NCI-H1930 (cell line): Measurements from ENCODE around the gene GP1BA.
A peak's percentile ranks its signal among the peaks of the same experiment; 100 is the strongest.
"Not testable (repeated sequence)": the region's sequence is repeated elsewhere in the genome, so short reads cannot be mapped to it uniquely, and the experiment has no call there.

Source experiments
- DNase-seq, 2 experiments: peaks; one replicate each; lab custom pipeline; 2025; lab: John Stamatoyannopoulos, UW

Gene GP1BA

DNA sequence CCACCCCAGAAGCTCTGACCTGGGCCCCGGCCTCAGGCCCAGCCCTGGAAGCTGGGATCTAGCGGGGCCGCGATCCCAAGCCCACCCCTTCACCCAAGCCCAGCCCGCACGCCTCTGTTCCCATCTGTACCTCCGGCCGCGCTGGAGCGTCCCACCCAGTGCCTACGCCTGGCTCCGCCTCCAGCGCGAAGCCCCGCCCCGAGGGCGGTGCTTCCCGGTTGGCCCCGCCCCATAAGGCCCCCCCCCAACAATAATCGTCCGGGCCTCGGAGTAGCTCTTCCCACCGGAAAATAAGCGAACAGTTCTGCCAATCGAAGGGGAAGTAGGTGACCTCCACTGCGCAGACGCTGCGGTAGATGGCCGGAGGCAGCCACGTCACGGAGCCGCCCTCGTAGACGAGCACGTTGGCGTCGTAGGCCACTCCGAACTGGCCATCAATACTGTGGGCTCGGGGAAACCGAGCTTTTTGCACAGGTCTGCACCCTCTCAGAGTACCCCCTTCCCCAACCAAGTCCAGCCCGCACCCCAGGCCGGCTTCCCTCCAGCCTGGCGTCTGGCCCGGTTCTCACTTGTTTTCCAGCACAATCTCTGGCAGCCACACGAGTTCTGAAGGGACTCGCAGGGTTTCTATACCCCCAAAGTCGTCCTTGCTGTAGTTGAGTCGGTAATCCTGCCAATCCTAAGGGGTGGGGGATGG lies 30.3 kb upstream of the GP1BA start:
- DNase-seq, result no peak

DNA sequence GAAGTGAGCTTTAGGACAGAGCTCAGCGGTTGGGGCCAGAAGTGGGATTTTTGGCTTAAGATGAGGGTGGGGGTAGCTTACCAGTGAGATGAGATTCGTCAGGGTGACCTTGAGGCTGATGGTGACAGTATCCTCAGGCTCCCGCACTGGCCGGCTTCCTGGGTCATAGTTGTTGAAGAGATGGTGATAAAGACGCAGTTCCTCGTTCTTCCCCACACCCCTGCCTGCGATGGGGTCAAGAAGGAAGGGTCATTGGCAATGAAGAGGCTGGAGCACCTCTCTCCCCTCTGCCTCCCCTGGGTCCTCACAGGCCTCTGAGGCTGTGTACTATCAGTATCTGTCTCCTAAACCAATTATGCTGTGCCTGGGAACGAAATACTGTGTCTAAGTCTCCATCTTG lies 29.5 kb upstream of the GP1BA start:
- DNase-seq, result no peak

DNA sequence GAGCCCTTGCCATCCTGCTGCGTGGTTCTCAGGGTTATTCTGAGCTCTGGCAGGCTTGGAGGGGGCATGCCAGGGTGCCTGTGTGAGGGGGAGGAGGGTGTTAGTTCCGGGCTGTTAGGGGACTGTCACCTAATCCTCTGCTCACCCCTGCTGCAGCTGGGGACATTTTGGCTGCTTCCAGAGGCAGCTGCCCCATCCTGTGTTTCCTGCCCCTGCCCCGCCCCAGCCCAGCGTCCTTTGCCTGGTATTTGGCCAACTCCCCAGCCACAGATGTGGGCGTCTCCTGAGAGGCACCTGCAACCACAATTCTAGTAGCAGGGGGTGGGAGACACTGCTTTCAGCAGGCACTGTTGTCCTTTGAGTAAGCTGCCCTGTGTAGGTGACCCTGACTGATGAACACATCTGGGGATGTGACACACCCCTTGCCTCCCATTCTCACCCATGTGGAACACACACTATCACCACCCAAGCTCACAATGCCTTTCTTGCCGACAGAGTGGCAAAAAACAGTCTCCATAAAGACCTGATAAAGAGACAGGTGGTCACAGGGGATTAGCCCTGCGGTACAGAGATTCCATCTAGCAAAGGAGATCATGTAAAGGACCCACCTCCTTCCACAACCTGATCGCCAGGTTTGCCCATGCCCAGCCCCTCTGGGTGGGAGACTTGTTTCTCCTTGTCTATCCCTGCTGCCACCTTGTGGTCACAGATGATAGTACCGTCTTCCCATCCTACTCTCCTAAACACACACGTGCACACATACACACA lies 28.8 kb upstream of the GP1BA start, which contains the start of gene CHRNE:
Gene CHRNE (minus strand): TSS at position 48 of the 768 bp plus-strand sequence. CDS start 35 bp downstream, at position 13.
- peak; percentile 67 to 74 for DNase-seq

DNA sequence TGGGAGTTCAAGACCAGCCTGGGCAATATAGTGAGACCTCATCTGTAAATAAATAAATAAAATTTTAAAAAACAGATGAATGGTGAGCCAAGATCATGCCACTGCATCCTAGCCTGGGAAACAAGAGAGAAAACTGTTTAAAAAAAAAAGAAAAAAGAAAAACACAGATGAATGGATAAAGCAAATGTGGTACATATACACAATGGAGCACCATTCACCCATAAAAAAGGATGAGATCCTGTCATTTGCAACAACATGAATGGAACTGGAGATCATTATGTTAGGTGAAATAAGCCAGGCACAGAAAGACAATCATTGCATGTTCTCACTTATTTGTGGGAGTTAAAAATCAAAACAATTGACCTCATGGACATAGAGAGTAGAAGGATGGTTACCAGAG lies 25.4 kb upstream of the GP1BA start:
- not testable (repeated sequence) for DNase-seq

DNA sequence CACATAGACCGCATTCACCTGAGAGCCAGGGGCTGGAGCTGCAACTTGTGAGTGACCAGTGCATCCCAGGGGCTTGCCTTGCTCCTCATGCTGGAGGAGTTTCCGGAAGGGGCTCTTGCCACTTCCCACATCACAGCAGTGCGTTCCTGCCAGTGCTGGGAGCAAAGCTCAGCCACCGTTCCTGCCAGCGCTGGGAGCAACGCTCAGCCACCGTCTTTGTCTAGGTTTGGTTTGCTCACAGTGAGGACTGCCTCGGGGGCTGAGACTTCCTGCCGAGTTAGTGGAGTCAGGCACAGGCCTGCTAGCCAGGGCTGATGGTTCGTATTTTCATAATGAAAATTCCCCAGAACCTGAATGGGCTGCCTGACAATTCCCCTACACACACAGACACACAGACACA lies 23.8 kb upstream of the GP1BA start:
- DNase-seq, result no peak

DNA sequence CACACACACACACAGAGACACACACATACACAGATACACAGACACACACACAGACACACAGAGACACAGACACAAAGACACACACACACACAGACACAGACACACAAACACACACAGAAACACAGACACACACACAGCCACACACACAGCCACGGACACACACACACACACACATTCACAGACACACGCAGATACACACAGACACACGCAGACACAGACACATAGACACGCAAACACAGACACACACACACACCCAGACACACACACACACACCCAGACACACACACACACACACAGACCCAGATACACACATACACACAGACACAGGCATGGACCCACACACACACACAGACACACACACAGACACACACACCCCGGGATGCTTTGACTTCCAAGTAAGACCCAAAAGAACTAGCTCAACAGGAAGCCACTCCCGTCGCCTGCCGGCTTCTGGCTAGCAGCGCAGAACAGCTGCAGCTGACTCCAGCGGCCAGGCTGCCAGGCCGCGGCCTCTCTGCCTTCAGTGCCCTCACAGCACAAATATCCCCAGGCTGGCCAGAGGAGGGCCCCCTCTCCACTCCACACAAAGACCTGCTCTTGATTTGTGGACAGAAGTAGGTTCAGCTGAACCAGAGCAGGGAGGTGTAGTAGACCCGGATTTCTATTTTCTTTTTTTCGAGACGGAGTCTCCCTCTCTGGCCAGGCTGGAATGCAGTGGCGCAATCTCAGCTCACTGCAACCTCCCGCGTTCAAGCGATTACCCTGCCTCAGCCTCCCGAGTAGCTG lies 23.2 kb upstream of the GP1BA start:
- peak; percentile 40 to 45 for DNase-seq

DNA sequence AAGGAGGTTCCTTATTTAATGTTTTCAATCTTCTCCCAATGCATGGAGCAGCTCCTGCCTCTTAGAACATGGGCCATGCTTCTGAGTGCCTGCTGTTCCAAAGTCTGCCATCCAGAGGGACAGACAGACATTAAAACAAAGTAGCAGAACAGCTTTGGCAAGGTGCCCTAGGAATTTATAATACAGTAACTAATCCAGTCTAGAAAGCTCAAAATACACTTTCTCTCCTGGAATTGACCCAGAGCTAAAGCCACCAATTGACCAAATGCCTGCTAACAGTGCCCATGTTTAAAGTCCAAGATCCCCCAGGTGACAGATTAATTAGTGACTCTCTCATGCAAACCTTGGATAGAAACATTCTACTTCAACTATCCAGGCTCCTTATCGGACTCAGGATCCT lies 18.1 kb upstream of the GP1BA start:
- no peak for DNase-seq

DNA sequence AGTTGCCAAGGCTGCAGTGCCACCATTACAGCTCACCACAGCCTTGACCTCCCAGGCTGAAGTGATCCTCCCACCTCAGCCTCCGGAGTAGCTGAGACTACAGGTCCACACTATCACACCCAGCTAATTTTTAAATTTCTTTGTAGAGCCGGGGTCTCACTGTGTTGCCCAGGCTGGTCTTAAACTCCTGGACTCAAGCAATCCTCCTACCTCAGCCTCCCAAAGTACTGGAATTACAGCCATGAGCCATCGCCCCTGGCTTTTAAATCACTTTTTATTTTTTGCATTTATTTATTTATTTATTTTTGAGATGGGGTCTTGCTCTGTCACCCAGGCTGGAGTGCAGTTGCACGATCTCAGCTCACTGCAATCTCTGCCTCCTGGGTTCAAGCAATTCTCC lies 17.5 kb upstream of the GP1BA start:
- DNase-seq, result not testable (repeated sequence)

DNA sequence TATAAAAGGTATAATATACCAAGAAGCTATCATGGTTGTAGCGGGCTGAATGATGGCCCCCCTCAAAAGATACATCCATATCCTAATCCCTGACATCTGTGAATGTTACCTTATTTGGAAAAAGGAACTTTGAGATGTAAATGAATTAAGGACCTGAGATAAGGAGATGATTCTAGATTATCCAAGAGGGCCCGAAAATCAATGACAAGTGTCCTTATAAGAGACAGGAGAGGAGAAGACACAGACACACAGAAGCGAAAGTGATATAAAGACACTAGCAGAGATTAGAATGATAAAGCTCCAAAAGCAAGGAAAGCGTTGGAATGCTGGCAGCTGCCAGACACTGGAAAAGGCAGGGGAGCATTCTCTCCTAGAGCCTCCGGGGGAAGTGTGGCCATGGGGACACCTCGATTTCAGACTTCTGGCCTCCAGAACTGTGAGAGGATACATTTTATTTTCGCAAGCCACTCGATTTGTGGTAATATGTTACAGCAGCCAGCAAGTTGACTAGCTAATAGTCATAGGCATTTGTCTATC lies 12.5 kb upstream of the GP1BA start:
- no peak for DNase-seq

DNA sequence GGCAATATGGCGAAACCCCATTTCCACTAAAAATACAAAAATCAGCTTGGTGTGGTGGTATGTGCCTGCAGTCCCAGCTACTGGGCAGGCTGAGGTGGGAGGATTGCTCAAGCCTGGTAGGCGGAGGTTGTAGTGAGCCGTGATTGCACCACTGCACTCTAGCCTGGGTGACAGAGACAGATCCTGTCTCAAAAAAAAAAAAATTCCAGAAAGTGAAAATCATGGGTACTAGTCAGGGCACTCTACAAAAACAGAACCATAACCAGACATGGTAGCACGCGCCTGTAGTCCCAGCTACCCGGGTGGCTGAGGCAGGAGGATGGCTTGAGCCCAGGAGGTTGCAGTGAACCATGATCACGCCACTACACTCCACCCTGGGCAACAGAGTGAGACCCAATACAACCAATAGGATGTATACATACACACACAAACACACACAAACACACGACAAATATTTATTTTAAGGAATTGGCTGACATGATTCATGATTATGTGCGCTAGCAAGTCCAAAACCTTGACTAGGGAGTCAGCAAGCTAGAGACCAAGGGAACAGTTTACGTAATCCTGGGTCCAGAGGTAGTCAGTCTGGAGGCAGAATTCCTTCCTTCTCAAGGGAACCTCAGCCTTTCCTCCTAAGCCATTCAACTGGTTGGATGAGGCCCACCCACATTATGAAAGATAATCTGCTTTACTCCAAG lies 11.6 kb upstream of the GP1BA start:
- no peak for DNase-seq

DNA sequence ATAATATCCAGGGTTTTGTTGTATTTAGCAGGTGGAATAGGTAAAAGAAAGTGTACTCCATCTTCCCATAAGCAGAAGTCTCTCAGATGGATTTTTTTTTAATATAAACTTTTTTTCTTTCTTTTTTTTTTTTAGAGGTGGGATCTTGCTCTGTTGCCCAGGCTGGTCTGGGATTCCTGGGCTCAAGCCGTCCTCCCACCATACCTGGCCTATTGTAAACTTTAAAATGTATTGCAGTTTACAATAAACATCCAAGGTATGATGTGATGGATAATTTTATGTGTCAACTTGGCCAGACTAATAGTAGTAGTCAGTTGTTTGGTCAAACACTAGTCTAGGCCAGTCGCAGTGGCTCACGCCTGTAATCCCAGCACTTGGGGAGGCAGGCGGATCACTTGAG lies 10.8 kb upstream of the GP1BA start:
- no peak for DNase-seq

DNA sequence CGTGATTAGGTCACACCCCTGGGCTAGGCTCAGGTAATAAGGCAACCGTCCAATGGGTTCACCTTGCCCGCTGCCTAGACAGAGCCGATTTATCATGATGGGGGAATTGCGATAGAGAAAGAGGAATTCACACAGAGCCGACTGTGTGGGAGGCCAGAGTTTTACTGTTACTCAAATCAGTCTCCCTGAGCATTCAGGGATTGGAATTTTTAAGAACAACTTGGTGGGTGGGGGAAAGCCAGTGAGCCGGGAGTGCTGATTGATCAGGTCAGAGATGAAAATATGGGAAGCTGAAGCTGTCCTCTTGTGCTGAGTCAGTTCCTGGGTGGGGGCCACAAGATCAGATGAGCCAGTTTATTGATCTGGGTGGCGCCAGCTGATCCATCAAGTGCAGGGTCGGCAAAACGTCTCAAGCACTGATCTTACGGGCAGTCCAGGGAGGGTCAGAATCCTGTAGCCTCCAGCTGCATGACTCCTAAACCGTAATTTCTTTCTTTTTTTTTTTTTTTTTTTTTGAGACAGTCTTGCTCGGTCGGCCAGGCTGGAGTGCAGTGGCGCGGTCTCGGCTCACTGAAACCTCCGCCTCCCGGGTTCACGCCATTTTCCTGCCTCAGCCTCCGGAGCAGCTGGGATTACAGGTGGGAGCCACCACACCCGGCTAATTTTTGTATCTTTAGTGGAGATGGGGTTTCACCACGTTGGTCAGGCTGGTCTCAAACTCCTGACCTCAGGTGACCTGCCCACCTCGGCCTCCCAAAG lies 5.3 kb upstream of the GP1BA start:
- not testable (repeated sequence) for DNase-seq

DNA sequence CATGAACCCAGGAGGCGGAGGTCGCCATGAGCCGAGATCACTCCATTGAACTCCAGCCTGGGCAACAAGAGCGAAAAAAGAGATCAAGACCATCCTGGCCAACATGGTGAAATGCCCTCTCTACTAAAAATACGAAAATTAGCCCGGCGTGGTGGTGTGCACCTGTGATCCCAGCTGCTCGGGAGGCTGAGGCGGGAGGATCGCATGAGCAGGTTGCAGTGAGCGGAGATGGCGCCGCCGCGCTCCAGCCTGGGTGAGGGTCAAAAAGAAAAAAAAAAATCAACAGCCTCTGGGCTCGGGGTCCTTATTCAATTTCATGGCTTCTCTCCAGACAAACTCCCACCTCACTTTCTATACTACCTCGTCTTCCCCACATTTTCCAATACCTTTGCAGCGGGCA lies 3.2 kb upstream of the GP1BA start:
- no peak for DNase-seq

DNA sequence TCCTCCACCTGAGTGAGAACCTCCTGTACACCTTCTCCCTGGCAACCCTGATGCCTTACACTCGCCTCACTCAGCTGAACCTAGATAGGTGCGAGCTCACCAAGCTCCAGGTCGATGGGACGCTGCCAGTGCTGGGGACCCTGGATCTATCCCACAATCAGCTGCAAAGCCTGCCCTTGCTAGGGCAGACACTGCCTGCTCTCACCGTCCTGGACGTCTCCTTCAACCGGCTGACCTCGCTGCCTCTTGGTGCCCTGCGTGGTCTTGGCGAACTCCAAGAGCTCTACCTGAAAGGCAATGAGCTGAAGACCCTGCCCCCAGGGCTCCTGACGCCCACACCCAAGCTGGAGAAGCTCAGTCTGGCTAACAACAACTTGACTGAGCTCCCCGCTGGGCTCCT lies 679 bp downstream of the GP1BA start:
- no peak for DNase-seq

DNA sequence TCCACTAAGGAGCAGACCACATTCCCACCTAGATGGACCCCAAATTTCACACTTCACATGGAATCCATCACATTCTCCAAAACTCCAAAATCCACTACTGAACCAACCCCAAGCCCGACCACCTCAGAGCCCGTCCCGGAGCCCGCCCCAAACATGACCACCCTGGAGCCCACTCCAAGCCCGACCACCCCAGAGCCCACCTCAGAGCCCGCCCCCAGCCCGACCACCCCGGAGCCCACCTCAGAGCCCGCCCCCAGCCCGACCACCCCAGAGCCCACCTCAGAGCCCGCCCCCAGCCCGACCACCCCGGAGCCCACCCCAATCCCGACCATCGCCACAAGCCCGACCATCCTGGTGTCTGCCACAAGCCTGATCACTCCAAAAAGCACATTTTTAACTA lies 1.6 kb downstream of the GP1BA start:
- DNase-seq, result no peak

DNA sequence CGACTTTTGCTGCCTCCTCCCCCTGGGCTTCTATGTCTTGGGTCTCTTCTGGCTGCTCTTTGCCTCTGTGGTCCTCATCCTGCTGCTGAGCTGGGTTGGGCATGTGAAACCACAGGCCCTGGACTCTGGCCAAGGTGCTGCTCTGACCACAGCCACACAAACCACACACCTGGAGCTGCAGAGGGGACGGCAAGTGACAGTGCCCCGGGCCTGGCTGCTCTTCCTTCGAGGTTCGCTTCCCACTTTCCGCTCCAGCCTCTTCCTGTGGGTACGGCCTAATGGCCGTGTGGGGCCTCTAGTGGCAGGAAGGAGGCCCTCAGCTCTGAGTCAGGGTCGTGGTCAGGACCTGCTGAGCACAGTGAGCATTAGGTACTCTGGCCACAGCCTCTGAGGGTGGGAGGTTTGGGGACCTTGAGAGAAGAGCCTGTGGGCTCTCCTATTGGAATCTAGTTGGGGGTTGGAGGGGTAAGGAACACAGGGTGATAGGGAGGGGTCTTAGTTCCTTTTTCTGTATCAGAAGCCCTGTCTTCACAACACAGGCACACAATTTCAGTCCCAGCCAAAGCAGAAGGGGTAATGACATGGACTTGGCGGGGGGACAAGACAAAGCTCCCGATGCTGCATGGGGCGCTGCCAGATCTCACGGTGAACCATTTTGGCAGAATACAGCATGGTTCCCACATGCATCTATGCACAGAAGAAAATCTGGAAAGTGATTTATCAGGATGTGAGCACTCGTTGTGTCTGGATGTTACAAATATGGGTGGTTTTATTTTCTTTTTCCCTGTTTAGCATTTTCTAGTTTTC lies 2.3 kb downstream of the GP1BA start:
- no peak for DNase-seq

DNA sequence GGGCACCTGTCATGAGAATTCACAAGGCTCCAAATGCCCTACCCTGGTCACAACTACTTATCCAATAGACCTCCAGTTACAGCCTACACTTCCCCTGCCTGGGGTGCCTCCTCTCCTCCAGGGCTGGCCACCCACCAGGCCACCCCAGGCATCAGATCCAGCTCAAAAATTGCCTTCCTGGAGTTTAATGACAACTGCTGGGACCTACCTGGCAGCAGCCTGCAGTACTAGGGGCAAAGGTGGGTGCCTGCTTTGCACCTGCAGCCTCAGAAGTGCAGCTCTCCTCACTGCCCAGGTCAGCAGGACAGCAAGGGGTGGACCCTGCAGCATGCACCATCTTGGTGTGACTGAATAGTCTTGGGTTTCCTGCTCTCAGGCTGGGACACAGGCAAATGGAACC lies 3.6 kb downstream of the GP1BA start:
- DNase-seq, result no peak

DNA sequence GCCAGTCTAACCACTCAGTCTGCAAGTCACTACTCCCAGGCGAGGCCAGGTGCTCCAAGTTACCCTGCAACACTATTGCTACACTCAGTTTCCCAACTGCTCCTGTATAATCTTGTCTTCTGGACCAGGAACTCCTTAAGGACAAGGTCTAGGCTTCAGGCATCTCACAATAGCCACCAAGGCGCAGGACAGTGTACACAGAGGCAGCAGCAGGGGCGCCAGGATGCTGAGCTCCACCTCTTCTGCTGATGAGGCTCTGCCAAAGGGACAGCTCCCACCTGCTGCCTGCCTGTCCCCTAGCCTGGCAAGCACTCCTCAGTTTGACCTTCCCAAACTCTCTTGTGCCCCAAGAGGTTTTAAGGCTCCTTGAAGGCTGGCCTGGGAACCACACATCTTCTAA lies 4.4 kb downstream of the GP1BA start:
- no peak for DNase-seq

DNA sequence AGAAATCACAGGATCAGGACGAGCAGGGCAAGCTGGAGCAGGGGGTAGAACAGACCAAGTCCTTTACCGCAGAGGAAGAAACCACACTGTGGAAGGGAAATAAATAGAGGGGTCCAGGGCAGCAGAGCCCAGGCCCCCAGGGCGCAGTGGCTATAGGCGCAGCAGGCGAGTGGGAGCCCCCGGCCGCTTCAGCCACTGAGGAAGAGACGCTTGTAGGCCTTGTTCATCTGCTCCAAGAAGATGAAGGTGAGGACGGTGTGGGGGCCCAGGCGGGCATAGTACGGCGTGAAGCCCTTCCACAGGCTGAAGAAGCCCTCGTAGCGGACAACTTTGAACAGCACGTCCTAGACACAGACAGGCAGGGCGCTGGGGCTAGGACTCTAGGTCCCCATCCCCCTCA lies 5.5 kb downstream of the GP1BA start:
- DNase-seq, result no peak

DNA sequence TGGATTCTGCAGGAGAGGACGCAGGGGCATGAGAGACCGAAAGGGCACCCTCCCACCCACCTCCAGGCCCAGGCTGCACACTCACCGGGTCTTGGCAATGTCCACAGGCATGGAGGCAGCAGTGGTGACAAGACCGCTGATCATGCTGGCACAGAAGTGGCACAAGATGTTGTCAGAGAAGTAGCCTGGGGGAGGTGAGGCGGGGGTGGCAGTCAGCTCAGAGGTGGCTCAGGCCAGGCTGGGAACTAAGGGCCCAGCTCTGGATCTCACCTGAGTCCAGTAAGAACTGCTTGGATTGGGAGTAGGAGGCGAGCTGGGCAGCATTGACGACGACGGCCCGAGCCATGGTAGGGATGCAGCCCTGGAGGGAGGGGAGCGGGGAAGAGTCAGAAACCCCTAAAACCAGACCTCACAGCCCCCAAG lies 6.0 kb downstream of the GP1BA start:
- no peak for DNase-seq
